Measurements from ENCODE around the gene EXOC6B.
"Not testable (repeated sequence)": the region's sequence is repeated elsewhere in the genome, so short reads cannot be mapped to it uniquely, and the experiment has no call there.

Gene EXOC6B

DNA sequence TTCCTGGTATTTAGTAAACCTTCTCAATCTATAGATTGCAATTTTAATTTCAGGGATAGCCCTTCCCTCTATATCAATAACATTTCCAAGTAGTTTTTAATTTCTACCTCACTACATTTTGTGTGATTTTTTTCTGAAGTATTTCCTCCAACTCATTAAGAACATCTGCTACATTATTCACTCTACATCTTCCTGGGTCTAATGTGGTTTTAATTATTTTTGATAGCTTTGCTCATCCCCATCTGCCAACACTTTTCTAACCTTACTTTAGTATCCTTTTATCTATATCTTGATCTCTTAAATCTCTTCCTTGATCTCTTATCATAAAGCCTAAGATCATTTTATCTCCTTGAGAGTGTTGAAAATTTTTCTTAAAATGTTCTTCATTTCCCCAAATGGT, 399.8 kb downstream of the EXOC6B start:
- DNase-seq: no peak

DNA sequence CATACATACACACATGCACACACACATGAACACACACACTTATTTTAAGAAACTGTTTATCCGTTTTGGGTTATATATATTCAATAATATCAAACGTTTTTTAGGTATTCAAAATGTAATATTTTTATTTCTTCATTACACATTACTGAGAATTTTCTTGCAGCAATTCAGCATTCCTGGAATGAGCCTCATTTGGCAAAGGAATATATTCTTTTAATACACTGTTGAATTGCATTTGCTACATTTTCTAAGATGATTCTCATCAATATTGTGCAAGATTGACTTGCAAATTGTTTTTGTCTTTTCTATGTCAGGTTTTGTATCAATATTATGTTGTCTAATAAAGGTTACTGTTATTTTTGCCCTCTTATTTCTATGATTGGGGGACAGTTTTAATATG, 402.1 kb downstream of the EXOC6B start:
- no peak for DNase-seq

DNA sequence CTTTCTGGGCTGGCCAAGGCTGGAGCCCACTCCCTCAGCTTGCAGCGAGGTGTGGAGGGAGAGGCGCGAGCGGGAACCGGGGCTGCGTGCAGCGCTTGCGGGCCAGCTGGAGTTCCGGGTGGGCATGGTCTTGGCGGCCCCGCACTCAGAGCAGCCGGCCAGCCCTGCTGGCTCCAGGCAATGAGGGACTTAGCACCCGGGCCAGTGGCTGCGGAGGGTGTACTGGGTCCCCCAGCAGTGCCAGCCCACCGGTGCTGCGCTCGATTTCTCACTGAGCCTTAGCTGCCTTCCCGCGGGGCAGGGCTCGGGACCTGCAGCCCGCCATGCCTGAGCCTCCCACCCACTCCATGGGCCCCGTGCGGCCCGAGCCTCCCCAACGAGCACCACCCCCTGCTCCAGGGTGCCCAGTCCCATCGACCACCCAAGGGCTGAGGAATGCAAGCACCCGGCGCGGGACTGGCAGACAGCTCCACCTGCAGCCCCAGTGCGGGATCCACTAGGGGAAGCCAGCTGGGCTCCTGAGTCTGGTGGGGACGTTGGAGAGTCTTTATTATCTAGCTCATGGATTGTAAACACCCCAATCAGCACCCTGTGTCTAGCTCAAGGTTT, 404.0 kb downstream of the EXOC6B start:
- DNase-seq: not testable (repeated sequence)

DNA sequence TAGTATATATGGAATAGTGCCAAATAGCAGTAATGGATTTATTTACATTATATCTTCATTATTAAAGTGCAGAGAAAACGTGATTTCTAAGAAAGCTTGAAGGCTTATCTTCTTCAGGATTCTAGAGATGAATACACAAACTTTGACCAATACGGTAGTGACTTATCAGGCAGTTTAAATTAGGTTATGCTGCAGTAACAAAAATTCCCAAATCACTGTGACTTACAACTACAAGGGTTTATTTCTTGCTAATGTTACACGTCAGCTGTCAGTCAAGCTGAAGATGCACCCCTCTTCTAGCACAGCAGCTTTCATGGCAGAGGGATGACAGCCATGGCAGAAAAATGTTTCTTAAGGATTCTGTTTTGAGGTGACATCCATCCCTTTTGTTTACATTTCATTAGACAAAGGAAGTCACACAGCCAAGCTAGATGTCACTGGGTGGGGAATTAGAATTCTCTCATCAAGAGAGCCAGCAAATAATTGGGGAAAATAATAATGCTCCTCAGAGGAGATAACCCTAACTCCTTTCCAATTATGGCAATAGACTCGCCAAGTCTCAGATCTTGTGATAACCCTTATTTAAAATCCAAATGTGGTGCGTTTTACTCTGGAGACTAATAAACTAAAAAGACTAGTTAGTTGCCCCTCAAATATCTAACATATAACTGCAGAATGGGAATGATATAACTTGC, 409.9 kb downstream of the EXOC6B start:
- no peak for DNase-seq

DNA sequence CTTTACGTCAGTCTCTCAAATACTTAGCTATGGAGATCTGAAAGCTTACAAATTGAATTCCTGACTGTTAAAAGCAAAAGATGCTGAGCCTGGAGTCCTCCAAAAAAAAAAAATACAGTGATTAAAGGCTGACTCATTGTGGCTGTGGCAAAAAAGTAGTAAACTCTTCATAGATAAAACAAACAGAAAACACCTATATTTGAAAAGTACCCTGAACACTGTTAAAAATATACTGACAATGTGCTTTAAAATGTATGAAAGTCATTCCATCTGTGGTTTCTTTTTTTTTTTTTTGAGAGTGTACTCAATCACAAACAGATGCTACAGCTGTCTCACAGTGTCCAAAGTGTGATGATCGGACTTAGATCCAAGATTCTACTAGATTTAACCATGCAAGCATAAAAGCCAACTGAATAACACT, 410.6 kb downstream of the EXOC6B start:
- no peak for DNase-seq

DNA sequence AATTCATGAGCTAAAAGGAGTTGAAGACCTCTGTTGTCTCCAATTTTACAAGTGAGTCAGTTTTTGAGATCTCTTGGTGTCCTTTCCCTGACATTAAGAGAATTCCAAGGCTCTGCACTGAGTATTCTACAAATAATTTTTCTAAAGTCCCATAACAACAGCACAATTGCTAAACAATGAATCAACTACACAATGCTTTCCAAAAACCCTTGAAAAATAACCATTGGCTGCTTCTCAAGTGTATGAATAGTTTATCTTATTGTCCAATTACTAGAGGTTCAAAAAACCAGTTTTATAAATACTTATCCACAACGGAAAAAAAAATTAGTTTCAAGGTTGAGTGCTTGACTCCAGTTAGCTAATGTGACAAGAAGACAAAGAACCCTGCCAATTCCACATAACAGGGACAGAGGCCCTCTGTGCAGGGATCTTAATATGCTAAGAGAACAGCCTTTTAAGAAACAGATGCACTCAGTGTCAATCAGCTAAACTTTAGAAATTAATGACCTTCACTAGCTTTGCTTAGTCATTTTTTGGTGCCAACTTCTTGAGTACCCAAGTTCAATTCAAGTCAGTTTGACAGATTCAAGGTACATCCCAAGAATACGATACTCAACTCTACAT, 411.6 kb downstream of the EXOC6B start:
- peak; percentile 46 for DNase-seq

DNA sequence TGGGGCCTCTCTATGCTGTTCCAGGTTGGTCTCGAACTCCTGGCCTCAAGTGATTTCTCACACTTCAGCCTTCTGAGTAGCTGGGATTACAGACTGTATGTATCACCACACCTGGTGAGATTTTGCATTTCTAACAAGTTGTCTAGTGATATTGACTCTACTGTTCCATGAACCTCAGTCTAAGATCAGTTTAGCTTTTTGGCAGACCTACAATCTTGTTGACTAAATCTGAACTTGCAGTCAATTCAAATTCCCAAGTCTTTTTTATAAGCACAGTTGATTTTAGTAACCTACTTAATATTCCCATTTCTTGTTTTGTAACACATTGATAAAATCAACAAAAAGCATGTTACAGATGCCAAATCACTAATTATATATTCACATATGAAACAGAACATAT, 412.1 kb downstream of the EXOC6B start:
- no peak for DNase-seq

DNA sequence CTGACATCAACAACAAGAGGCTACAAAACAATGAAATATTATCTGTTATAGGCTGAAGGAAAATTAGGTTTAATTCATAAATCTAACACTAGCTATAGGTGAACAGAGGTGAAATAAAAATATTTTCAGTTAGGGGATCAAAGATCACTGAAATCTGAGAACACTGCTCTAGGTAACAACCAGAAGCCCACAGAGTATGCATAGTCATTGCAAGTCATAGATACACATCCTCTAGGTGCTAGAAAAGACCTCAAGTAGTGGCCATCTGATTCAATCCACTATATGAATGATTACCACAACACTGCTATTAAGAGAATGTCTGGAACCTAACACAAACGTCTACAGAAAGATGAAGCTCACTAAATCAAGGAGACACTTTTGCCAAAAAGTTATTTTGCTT, 413.6 kb downstream of the EXOC6B start:
- DNase-seq: no peak

DNA sequence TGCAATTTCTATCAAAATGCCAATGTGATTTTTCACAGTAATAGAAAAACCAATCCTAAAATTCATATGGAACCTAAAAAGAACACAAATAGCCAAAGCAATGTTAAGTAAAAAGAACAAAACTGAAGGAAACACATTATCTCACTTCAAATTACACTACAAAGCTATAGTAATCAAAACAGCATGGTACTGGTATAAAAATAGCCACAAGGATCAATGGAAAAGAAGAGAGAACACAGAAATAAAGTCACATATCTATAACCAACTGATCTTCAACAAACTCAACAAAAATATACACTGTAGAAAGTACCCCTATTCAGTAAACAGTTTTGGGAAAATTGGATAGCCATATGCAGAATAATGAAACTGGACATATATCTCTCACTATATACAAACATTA, 426.0 kb downstream of the EXOC6B start:
- no peak for DNase-seq

DNA sequence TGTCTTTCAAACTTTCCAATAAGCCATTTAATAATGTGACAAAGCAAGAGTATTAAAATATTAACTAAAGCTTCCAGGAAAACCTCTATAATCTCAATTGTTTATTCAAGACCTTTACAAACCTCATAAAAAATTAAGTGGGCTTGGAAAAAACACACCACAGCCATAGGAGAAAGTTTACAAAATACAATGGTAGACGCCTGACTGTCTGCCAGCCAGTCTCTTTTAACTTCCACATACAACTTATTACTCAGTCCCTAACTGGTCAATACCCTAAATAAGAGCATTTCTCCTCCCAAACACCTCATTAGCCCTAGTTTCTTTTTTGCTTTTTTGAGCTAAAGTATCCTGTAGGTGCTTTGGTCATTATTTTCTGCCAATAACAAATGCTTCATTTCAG, 430.7 kb downstream of the EXOC6B start:
- DNase-seq: no peak

DNA sequence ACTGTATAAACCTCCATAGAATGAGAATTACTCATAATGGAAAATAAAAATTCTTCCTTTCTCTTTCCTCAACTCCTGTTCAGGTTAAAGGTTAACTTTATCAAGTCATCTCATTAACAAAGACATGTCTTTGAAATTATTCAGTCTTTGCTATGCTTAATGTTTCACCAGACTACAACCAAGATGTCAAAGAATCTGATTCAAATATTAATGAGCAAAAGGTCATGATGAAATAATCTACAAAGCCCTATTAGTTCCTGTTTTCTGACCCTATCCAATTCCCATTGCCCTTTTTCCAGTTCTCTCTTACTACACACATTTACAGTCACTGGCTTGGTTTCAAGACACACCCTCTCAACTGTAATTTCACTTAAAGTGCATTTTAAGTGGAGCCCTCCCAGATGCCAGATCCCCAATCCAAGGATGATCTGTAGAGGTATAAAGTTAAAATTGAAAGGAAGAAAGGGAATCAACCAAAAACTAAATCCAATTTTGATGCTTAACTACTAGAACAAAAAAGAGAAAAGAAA, 431.2 kb downstream of the EXOC6B start:
- no peak for DNase-seq

DNA sequence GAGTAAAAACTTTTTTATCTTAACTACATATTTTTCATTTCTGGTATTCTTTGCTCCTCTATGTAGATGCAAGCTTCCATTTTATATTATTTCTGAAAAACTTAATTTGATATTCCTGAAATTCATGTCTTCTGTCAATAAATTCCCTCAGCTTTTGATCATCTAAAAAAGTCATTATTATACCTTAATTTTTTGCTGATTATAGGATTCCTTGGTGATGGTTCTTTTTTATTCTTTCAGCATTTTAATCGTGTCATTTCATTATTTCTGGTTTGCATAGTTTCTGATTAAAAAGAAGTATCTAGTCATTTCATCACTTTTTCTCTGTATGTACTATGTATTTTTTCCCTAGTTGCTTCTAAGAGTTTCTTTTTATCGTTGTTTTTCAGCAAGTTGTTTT, 436.4 kb downstream of the EXOC6B start:
- no peak for DNase-seq

DNA sequence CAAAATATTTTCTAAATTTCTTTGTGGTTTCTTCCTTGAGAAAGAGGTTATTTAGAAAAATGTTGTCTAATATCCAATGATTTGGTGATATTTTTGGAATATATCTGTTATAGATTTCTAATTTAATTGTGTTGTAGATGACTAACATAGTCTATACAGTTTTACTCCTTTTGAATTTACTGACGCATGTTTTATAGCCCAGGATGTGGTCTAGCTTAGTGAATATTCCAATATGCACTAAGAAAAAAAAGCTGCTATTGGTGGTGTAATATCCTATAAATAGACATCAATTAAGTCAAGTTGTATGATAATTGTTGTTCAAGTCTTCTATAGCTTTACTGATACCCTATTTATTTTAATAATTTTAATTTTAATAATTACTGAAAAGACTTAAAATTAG, 437.6 kb downstream of the EXOC6B start:
- DNase-seq: no peak

DNA sequence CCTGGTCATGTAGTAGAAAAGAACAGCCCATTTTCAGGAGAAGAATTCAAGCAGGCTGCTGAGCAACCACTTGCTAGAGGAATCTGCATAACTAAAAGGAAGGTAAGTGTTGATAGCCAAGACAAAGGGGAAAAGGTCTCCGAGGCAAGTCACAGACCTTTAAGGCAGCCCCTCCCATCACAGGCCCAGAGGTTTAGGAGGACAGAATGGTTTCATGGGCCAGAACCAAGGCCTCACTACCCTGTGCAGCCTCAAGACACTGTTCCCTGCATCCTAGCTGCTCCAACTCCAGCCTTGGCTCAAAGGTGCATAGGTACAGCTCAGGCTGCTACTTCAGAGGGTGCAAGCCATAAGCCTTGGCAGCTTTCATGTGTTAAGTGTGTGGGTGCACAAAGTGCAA, 439.5 kb downstream of the EXOC6B start:
- no peak for DNase-seq

DNA sequence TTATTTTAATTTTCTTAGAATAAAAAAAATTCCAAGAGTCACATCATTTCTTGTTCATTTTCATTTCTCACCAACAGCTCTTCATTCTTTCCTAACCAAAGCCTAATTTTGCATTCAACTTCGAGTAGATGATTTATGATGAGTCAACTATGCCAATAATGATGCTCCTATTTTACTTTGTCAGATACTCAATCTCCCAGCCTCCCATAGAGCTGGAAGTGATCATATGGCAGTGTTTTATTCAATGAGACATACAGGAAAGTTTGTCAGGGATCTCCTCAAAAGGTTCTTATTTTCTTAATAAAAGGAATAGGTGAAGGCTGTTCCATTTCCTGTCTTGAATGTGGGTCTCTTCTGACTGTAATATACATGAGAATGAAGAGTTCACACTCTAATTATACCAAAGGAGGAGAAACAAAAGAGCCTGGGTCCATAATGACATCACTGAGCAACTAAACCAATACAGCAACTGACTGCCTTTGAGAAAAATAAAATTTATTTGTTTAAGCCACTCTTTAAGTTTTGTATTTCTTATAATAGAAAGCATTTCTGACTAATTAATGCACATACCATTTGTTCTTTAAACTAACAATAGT, 447.0 kb downstream of the EXOC6B start:
- no peak for DNase-seq

DNA sequence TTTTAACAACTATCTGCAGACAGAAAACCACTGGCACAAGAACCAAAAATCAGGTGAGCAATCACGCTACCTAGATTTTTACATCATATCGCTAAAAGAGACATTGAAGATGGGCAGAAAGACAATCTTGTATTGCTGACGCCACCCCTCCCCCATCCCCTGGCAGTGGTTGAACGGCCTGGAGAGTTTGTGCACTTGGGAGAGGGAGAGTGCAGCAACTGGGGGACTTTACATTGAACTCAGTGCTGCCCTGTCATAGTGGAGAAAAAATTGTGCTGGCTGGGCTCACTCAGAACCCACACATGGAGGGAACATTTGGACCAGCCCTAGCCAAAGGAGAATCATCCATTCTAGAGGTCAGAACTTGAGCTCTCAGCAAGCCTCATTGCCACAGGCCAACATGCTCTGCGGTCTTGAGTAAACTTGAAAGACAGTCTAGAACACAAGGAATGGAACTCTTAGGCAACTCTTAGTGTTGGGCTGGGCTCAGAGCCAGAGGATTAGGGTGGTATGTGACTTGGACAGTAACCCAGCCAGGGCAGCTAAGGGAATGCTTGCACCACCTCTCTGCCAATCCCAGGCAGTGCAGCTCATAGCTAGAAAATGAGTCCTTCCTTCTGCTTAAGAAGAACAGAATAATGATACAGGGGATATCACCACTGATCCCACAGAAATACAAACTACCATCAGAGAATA, 458.2 kb downstream of the EXOC6B start:
- DNase-seq: no peak

DNA sequence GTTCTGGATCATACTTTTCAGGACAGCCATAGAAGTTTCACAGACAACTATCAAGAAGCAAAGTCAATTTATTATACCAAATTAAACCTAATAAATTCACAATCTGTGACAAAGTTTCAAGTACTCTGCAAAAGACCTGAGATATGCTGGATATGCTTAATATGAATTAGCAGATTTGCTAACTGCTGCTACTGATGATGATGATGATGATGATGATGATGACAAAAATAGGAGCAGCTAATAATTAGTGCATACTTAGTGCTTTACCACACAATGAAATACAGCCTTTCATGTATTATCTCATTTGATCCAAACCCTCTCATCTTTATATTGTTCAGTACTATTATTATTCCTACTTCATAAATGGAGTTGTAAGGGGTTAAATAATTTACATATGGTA, 462.4 kb downstream of the EXOC6B start:
- no peak for DNase-seq

DNA sequence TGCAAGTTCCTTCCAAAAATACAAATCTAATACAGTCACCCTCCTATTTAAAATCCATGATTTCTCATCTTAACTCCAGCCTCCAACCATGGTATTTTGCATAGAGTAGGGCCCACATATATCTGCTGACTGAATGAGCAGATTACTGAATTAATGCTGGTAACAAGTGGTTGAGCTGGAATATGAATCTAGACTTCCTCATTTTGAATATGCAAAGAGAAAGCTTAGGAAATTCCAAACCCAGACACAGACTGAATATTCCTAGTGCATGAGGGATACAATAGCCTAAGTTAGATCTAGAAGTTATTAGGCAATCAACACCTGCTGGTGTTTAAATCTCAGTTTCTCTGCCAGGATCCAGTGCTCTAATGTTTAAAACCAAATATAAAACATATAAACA, 463.1 kb downstream of the EXOC6B start:
- DNase-seq: no peak

DNA sequence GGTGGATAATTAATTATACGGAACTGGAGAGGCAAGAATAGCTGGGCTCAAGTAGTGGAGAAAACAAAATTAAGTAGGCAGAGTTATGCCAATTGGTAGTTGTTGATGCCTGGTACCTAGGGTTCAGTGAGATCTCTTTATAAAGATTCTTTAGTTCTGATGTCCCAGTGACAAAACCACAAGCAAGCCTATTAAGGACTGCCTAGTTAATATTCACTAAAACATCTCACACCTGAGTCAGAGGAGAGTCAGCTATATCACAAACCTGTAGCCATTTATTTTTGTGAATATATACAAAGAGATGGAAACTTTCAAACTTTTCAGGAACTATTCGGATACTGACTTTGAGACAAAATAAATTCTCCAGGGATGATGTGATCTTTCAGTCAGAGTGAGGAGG, 464.3 kb downstream of the EXOC6B start:
- DNase-seq: no peak

DNA sequence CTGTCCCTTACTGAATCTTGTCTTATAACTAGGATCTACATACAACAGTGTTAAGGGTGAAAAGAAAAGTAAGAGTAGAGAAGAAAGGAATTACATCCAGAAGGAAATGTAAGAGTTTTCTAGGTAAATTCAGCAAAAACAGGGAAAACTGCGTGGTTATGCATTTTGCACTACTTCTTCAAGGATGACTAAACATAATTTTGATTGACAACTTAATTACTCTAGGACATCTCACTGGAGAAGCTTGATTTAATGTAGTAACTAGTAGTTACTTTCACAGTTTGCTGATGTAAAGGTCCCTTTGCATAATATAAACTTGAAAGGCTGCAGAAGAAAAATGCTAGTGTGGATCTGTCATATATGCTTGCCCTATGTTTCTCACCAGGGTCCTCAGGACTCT, 464.8 kb downstream of the EXOC6B start:
- no peak for DNase-seq

DNA sequence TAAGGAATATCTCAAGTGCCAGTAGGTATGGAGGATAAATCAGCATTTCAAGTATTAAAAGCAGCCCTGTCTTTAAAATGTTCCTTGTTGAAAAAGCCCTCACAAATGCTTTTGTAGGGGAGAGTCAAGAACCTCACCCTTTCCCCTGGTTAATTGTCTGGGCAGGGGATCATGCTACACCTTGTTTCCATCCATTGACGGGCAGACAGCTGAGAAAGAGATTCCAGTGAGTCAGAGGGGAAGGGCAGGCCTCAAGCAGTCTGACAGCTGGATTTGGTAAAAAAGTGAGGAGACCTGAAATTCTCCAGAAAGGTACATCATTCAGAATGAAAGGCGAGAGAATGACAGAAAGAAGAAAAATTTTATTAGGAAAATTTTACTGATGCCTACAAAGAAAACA, 475.0 kb downstream of the EXOC6B start:
- no peak for DNase-seq

DNA sequence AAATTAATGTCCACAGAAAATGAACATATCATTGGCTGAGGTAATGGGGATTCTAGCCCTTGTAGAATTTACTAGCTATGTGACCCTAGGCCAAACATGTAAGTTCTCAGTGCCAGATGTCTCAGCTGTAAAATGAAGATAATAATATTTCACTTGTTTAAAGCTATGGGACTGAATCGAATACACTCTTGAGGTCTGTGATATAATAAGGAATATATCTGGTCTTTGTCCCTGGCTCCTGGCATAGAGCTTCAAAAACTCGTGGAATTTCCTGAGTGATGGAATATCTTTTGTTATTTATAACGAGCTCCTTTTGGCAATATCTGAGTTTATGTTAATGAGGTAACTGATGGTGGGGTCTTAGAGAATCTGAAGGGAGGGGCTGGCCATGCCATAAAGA, 476.8 kb downstream of the EXOC6B start:
- DNase-seq: no peak

DNA sequence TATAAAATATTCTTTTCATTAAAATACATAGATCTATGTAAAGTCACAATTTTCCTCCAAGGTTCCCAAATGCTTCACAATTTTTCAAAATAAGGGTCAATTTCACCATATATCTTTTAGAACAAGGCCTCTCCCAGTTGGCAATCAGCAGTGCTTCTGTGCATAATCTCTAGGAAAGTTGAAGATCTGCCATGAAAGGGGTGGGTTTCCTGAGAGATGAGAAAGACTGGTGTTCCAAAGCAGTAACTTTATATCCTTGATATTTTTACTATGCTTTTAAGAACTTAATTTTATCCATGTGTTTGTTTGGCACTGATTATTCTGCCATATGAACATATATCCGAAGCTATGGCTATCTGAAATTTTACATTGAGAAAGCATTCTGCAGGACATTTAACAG, 478.8 kb downstream of the EXOC6B start:
- DNase-seq: no peak

All from retina (tissue), 1 donor.